ENCODE measurements around the gene LIPF. TPM values are rescaled to one million over a fixed set of nuclear protein-coding genes. Genes with fewer than 3 reads are reported as not detected.

LIPF gene
- total RNA-seq, 8 experiments from 2014 or later: 0.33 to 0.66 (median 0.35) TPM; not detected in 5

Other genes starting within 250 kb of the LIPF start
- 10 to 100 TPM in 1 of 8 experiments, 1 to 10 TPM in 5, under 1 TPM in 1, not detected in 1; 0.95 to 13.2 (median 2.3) TPM for gene RNLS, start 81.1 kb upstream of the LIPF start, total RNA-seq
- under 1 TPM in 5 of 8 experiments, not detected in 3; 0.05 to 0.47 (median 0.08) TPM for gene LIPJ, start 77.7 kb upstream of the LIPF start, total RNA-seq
- gene LIPK, start 41.8 kb downstream of the LIPF start, total RNA-seq: not detected
- gene LIPN, start 95.6 kb downstream of the LIPF start, total RNA-seq: not detected
- not detected for gene LIPM, start 138.3 kb downstream of the LIPF start, total RNA-seq
- 10 to 100 TPM in 1 of 8 experiments, under 1 TPM in 1, not detected in 6; 0.28 to 15.9 TPM for gene ANKRD22, start 187.4 kb downstream of the LIPF start, total RNA-seq
- 10 to 100 TPM in 5 of 8 experiments, 1 to 10 TPM in 3; 5.8 to 24.7 (median 11.0) TPM for gene STAMBPL1, start 215.8 kb downstream of the LIPF start, total RNA-seq

All from motor neuron (in vitro differentiated cells).